GM10847 (cell line): Measurements from ENCODE around the gene CDKAL1.

Experiments
- POLR2A ChIP-seq: IDR thresholded peaks from 2 replicates; pipeline ENCODE4 v1.6.1; 2011; ENCODE audit not compliant: insufficient read length; ENCODE audit errors: extremely low read depth

Gene CDKAL1

DNA sequence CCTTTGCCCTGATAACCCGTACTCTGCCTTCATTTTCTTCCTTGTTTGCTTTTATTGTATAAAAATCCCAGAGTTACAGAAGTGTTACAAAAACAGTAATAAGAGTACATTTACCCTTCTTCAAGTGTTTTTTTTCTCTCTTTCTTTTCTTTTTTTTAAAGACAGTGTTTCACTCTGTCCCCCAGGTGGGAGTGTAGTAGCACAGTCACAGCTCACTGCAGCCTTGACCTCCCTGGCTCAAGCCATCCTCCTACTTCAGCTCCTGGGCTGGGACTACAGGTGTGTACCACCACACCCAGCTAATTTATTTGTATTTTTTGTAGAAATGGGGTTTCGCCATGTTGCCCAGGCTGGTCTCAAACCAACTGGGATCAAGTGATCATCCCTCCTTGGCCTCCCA lies 402.7 kb downstream of the CDKAL1 start:
- TF ChIP-seq POLR2A: no peak

GRCh38 chr6:20939161-20939775 lies 405.0 kb downstream of the CDKAL1 start:
- no peak for TF ChIP-seq POLR2A

- no peak for TF ChIP-seq POLR2A
Observed at GRCh38 chr6:20943040-20943627, 408.9 kb downstream of the CDKAL1 start.

- TF ChIP-seq POLR2A: no peak
Observed at GRCh38 chr6:20943922-20944321, 409.7 kb downstream of the CDKAL1 start.

DNA sequence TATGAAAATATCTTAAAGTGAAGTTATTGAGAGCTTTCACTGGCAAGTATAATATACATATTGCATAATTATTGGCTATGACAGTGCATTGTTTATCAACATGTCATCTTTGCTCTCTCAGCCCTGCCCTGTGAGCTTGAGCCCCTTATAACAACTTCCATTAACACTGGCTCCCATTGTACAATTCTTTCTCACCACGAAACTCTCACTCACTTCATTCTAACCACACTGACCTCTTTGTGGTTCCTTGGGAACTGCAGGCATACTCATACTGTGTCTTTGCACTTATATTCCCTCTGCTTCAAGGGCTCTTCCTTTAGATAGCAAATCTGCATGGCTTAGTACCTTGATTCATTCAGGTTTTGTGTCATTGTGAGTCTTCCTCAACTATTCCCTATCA lies 411.8 kb downstream of the CDKAL1 start:
- TF ChIP-seq POLR2A: no peak

GRCh38 chr6:20946890-20947289 lies 412.6 kb downstream of the CDKAL1 start:
- no peak for TF ChIP-seq POLR2A

DNA sequence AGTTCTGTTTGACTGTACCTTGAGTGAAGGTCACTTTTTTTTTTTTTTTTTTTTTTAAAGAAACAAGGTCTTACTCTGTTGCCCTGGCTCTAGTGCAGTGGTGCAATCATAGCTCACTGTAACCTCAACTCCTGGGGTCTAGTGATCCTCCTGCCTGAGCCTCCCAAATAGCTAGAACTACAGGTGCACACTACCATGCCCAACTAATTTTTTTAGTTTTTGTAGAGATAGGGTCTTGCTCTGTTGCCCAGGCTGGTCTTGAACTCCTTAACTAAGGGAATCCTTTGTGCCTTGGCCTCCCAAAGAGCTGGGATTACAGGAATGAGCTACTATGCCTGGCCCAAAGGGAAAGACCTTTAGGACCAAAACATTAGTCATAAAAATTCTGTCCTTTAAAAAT lies 413.7 kb downstream of the CDKAL1 start:
- TF ChIP-seq POLR2A: no peak

DNA sequence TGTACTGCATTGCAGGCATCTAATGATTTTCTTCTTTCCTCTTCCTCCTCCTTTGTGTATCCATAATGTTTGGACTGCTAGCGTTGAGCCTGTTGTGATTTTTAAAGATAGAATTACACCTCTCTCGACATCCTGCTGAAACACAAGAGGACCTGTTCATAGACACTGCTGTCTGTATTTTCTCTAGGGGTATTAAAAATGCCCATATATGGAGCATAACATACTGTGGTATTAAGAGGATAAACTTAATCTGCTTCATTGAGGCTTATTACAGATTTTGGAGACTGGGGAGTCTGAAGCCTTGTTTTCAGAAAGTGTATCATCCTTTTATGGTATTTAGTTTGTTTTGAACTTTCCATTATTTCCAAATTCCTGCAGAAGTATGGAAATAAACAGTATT lies 414.3 kb downstream of the CDKAL1 start:
- no peak for TF ChIP-seq POLR2A

- TF ChIP-seq POLR2A: no peak
Observed at GRCh38 chr6:20949138-20949537, 414.9 kb downstream of the CDKAL1 start.

DNA sequence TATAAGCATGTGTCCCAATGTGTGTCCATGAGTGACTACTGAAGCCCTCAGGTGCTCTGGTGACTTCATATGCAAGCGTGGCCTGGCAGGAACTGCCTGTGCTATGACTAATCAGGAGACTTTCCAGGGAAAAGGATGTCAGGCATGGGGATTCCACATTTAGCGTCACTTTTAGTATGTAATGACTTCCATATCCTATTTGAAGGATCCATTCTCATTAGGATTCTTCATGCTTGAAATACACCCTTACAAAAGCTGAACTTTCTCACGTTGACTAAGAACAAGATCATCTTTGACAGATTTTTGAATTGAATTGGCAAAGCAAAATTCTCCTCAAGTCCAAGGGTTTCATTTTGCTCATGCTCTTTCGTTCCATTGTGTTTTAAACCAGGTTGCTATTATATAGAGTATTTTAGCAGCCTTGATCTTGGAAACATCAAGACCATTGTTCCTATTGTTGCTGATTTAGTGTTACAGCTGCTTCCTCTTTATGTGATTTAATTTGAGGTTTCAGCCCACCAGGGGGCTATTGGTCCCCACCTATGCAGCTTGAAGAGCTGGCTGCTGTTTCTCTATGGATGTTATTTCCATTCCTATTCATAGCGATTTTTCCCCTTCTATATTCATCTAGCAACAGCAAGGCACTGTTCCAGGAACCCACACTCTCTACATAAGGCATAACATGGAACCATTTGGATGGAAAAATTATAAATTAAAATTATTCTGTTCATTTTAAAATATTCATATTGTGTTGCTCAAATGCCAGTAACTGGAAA lies 418.6 kb downstream of the CDKAL1 start:
- TF ChIP-seq POLR2A: no peak

DNA sequence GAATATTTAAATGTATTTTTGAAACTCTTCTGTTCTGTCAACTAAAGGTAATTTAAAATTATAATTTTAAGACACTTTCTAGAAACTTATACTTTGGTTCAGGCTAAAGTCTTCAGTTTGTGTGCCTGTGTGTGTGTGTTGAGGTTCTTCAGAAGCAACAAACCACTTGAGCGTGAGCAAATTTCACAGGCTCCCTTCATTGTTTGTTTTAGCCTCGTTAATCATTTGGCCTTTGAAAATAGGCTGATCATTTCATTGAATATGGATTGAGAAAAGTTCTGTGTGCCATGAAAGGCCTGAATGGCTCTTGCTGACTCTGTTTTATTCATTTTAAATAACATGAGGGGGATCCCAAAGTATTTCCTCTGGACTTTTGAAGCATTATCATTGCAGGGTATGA lies 420.1 kb downstream of the CDKAL1 start:
- TF ChIP-seq POLR2A: no peak

DNA sequence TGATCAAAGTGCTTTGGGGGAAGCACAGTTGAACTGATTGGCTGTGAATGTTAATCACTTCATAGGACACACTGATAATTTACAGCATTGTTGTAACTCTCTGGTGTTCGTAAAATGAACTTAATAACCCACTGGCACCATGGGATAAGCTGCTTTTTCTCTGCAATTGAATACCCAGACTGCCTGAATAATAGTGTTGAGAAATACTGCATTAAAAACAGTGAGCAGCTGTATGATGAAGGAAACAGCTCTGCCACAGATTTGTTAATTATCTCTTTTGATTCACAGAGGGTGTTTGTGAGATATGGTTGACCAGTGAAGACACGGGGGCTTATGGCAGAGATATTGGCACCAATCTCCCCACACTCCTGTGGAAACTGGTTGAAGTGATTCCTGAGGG lies 420.9 kb downstream of the CDKAL1 start:
- no peak for TF ChIP-seq POLR2A

DNA sequence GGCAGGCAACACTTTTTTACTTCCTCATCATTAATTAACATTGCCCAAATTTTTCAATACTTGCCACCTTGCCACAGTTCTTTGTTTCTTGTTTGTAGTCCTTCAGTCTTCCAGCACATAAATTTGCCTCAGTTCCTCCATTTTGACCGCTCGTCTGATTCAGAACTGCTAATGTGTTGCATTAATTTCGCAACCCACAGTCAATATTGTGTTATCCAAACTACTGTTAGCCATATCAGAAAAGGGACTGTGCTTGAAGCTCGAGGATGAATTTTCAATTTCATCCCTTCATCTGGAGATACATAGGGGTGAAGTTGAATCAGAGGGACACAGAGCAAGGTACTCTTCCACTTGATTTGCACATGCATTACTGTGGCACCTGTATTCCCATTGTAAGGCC lies 421.5 kb downstream of the CDKAL1 start:
- TF ChIP-seq POLR2A: no peak

- TF ChIP-seq POLR2A: no peak
Observed at GRCh38 chr6:20960067-20960466, 425.8 kb downstream of the CDKAL1 start.

- TF ChIP-seq POLR2A: no peak
Observed at GRCh38 chr6:20965276-20965675, 431.0 kb downstream of the CDKAL1 start.

DNA sequence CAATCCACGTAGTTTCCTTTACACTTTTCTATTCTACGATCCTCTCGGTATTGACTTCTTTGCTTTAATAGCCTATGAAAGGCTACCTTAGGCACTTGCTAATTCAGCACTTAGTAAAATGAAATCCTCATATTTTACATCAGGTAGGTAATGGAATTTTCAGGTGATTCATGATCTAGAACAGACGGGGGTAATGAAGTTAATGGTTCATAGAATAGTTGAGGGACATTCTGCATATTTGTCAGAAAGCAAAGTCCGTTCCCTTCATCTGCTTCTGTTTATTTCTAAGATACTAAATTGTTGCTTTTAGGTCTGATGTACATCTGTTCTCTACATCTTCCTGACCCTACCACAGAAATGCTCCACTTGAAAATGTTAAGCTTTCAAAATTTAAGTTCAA lies 431.7 kb downstream of the CDKAL1 start:
- no peak for TF ChIP-seq POLR2A
